Measurements from ENCODE around the gene CNDP2. TPM values are rescaled to one million over a fixed set of nuclear protein-coding genes. Genes with fewer than 3 reads are reported as not detected.
"Not testable (repeated sequence)": the region's sequence is repeated elsewhere in the genome, so short reads cannot be mapped to it uniquely, and the experiment has no call there.

Gene CNDP2
- total RNA-seq, 4 donors from 2014 or later, result 31.1 to 52.5 (median 42.9) TPM

- Histone ChIP-seq H3K9me3 (no peaks in the 10 kb centered on the region), H3K27ac (replicated peaks in 1 of 4) (peak overlapping the region in 2 of 4 donors; percentile 26 to 69), H3K36me3 (peaks cover 35 to 50% (median 43%) of the 10 kb centered on the region in 4 donors), H3K4me1 (peaks cover 19 to 35% (median 29%) of the 10 kb centered on the region in 4 donors), H3K27me3 (no peaks in the 10 kb centered on the region), H3K4me3 (peak overlapping the region in 3 of 4 donors; percentile 20 to 34 (median 24))
- 83% methylated on average over 6 of the region's 6 CpGs for WGBS
- TF ChIP-seq POLR2AphosphoS5 (IDR thresholded peaks at IDR 0.05), result no peak
- no peak for TF ChIP-seq EP300 (IDR thresholded peaks at IDR 0.05)
- no peak for TF ChIP-seq POLR2A (IDR thresholded peaks at IDR 0.05; ENCODE audit: low read depth)
- TF ChIP-seq CTCF (IDR thresholded peaks at IDR 0.05), result no peak
- intact Hi-C loops (cut with DNase I), result loop anchor here (10.0 kb wide), 1 partner anchor 306 kb away; no protein-coding TSS in a partner anchor
- no peak for DNase-seq (ENCODE audit: extremely low spot score)
Measured at GRCh38 chr18:74500372-74500771, 4.2 kb downstream of the CNDP2 start.

GRCh38 chr18:74500774-74501173 is 4.6 kb downstream of the CNDP2 start:
- peak overlapping the region in 3 of 4 donors; percentile 10 to 28 (median 26) for H3K27ac ChIP-seq (replicated peaks in 1 of 4)
- H3K4me1 ChIP-seq, result peaks cover 19 to 35% (median 29%) of the 10 kb centered on the region in 4 donors
- not testable (repeated sequence) for H3K27me3 ChIP-seq; DNase-seq (ENCODE audit: extremely low spot score); H3K9me3 ChIP-seq
- peaks cover 38 to 54% (median 47%) of the 10 kb centered on the region in 4 donors for H3K36me3 ChIP-seq
- peak overlapping the region in 3 of 4 donors; percentile 2 to 20 (median 3) for H3K4me3 ChIP-seq
- intact Hi-C loops (cut with DNase I), result loop anchor here (10.0 kb wide), 1 partner anchor 306 kb away; no protein-coding TSS in a partner anchor
- 83% methylated on average over 8 of the region's 8 CpGs for WGBS

- peaks cover 19 to 36% (median 30%) of the 10 kb centered on the region in 4 donors for H3K4me1 ChIP-seq
- H3K9me3 ChIP-seq, result no peaks in the 10 kb centered on the region
- no peak for DNase-seq (ENCODE audit: extremely low spot score)
- 79% methylated on average over 4 of the region's 4 CpGs for WGBS
- intact Hi-C loops (cut with DNase I), result loop anchor here (10.0 kb wide), 1 partner anchor 307 kb away; no protein-coding TSS in a partner anchor
- H3K4me3 ChIP-seq, result no peak overlapping the region
- no peaks in the 10 kb centered on the region for H3K27me3 ChIP-seq
- TF ChIP-seq POLR2A (IDR thresholded peaks at IDR 0.05; ENCODE audit: low read depth), result no peak
- TF ChIP-seq POLR2AphosphoS5 (IDR thresholded peaks at IDR 0.05), result no peak
- no peak for TF ChIP-seq EP300 (IDR thresholded peaks at IDR 0.05)
- no peak for TF ChIP-seq CTCF (IDR thresholded peaks at IDR 0.05)
- peaks cover 39 to 61% (median 53%) of the 10 kb centered on the region in 4 donors for H3K36me3 ChIP-seq
- no peak overlapping the region for H3K27ac ChIP-seq (replicated peaks in 1 of 4)
Measured at GRCh38 chr18:74501386-74501785, 5.2 kb downstream of the CNDP2 start.

- 79% methylated on average over 4 of the region's 4 CpGs for WGBS
- Histone ChIP-seq H3K27me3 (no peaks in the 10 kb centered on the region), H3K36me3 (peaks cover 56 to 78% (median 70%) of the 10 kb centered on the region in 4 donors)
Measured at GRCh38 chr18:74503137-74503536, 7.0 kb downstream of the CNDP2 start.

More at GRCh38 chr18:74503137-74503536, 7.0 kb downstream of the CNDP2 start:
- intact Hi-C loops (cut with DNase I), result loop anchor here (10.0 kb wide), 1 partner anchor 308 kb away; no protein-coding TSS in a partner anchor
- DNase-seq (ENCODE audit: extremely low spot score), result no peak
- Histone ChIP-seq H3K27ac (replicated peaks in 1 of 4) (no peak overlapping the region), H3K9me3 (no peaks in the 10 kb centered on the region), H3K4me1 (peaks cover 9 to 21% (median 17%) of the 10 kb centered on the region in 4 donors), H3K4me3 (no peak overlapping the region)
- TF ChIP-seq POLR2A (IDR thresholded peaks at IDR 0.05; ENCODE audit: low read depth) (no peak), CTCF (IDR thresholded peaks at IDR 0.05) (no peak), POLR2AphosphoS5 (IDR thresholded peaks at IDR 0.05) (no peak), EP300 (IDR thresholded peaks at IDR 0.05) (no peak)
